ENCODE measurements around the gene FAM227A. TPM values are rescaled to one million over a fixed set of nuclear protein-coding genes. Genes with fewer than 3 reads are reported as not detected.

The FAM227A gene
- total and polyA plus RNA-seq, 2 of the 4 experiments (the other 2 are of a cell fraction) = 1.3 to 1.4 TPM

- dilution Hi-C loops (cut with HindIII; ENCODE audit: low sequenced_read_pairs, unreplicated experiment) = no loop called here
- POLR2A ChIA-PET (ENCODE audit: unreplicated experiment) = interaction anchor here (0.5 to 0.6 kb wide), 2 partner anchors 13 to 506 kb away, joined by 4 to 5 read pairs; no protein-coding TSS in a partner anchor
- DNase-seq = peak; percentile 62
Observed at GRCh38 chr22:38699784-38700183, 43.6 kb upstream of the FAM227A start.

More at GRCh38 chr22:38699784-38700183, 43.6 kb upstream of the FAM227A start:
- peaks cover 12% of the 10 kb centered on the region for H3K4me1 ChIP-seq (ENCODE audit: control insufficient read depth, insufficient read depth, low read length)
- TF ChIP-seq ELK1 (IDR thresholded peaks at IDR 0.05; ENCODE audit: borderline replicate concordance, low read depth, low read length) = no peak
- TF ChIP-seq POLR2A (IDR thresholded peaks at IDR 0.05; ENCODE audit: low read depth, low read length) = peak; percentile 17
- peaks cover 2% of the 10 kb centered on the region; the same call in 1 of the 2 replicates for H3K36me3 ChIP-seq (ENCODE audit: control insufficient read depth, insufficient read depth, low read length)
- no peak overlapping the region for H2BK20ac ChIP-seq (ENCODE audit: low read depth, low read length)
- H3K23ac ChIP-seq (ENCODE audit: low read depth, low read length) = peak overlapping the region; percentile 74
- H4K20me1 ChIP-seq (ENCODE audit: insufficient read depth, low read length) = peaks cover 13% of the 10 kb centered on the region; the same call in 1 of the 2 replicates
- no peak overlapping the region for H2BK120ac ChIP-seq (ENCODE audit: low read depth, low read length)
- H2AK9ac ChIP-seq (replicated peaks; ENCODE audit: low read depth, low read length, poor library complexity) = peak overlapping the region; percentile 85
- peak overlapping the region; percentile 42 for H4K91ac ChIP-seq (ENCODE audit: insufficient read depth, low read depth, low read length)
- peak overlapping the region; percentile 63 for H3K27ac ChIP-seq (ENCODE audit: insufficient read depth, low read length)
- in situ Hi-C loops (cut with MboI; ENCODE audit: low sequenced_read_pairs) = no loop called here
- peak overlapping the region; percentile 68 for H3K14ac ChIP-seq (replicated peaks; ENCODE audit: low read depth, low read length)
- H2AFZ ChIP-seq (replicated peaks; ENCODE audit: low read length, poor library complexity) = no peak overlapping the region
- H3K27me3 ChIP-seq (ENCODE audit: control insufficient read depth, insufficient read depth, low read length) = no peaks in the 10 kb centered on the region
- peak overlapping the region; percentile 92 to 96; a peak in 3 of 4 replicates for H4K8ac ChIP-seq (ENCODE audit: low read depth in 2 of 2, low read length in 2 of 2)
- no peaks in the 10 kb centered on the region for H3K9me3 ChIP-seq (ENCODE audit: control insufficient read depth, insufficient read depth, low read length)
- peak overlapping the region; percentile 17; the same call in 1 of the 2 replicates for H3K18ac ChIP-seq (ENCODE audit: low read depth, low read length)
- H3K4ac ChIP-seq (ENCODE audit: low read depth, low read length) = peak overlapping the region; percentile 92
- 30% methylated on average over 2 of the region's 6 CpGs; no CpG with 5 or more reads in 1 of the 2 experiments for WGBS, 2 experiments (ENCODE audit: extremely low coverage in 2 of 2, insufficient read length in 1 of 2)
- H3K56ac ChIP-seq (ENCODE audit: extremely low read depth, insufficient read depth, low read length) = peak overlapping the region; percentile 93
- peaks cover 18 to 51% of the 10 kb centered on the region in 2 experiments for H3K79me1 ChIP-seq (ENCODE audit: low read depth in 1 of 2, low read length in 2 of 2)
- H4K5ac ChIP-seq (ENCODE audit: low read depth, low read length) = no peak overlapping the region
- intact Hi-C loops (cut with micrococcal nuclease) = loop anchor here (10.0 kb wide), 1 partner anchor 645 kb away; the partner anchor contains the start of gene PICK1
- CTCF ChIA-PET = interaction anchor here (0.9 to 1.1 kb wide), 2 partner anchors 18 to 648 kb away, joined by 3 read pairs; partner anchors contain the start of gene TOMM22
- no peak overlapping the region; the same call in 2 of the 3 replicates for H2BK15ac ChIP-seq (ENCODE audit: low read depth, low read length)
- H2AK5ac ChIP-seq (ENCODE audit: low read depth, low read length) = peak overlapping the region; percentile 7; the same call in 1 of the 2 replicates
- peak; percentile 2; the same call in 1 of the 2 replicates for ATAC-seq (ENCODE audit: low read depth)
- H3K9ac ChIP-seq (ENCODE audit: low read depth, low read length) = peak overlapping the region; percentile 99
- peak overlapping the region; percentile 96 for H3K4me3 ChIP-seq (ENCODE audit: insufficient read depth, low read depth, low read length)
- H3K9me1 ChIP-seq (ENCODE audit: insufficient read depth, low read length) = peaks cover 22% of the 10 kb centered on the region
- H2BK5ac ChIP-seq (ENCODE audit: low read depth, low read length, poor library complexity, severe bottlenecking) = peak overlapping the region; percentile 88
- H3K4me2 ChIP-seq (ENCODE audit: low read depth, low read length) = peak overlapping the region; percentile 100
- TSS peak; percentile 78 for BruUV-seq (replicated peaks)

Measured in IMR-90 (cell line).